GM23248 (cell line): ENCODE data around the gene TRPM5. TPM values are rescaled to one million over a fixed set of nuclear protein-coding genes. Genes with fewer than 3 reads are reported as not detected.

Source experiments
- DNase-seq: peaks from one replicate; pipeline ENCODE4 v3.0.0-alpha.2; 2015
- H2AFZ ChIP-seq: fragments of 200-600 bp; sonication (generic); 2 replicates; pipeline ENCODE4 v1.6.1; 2016; ENCODE audit warnings: antibody characterized with exemption
- H3F3A ChIP-seq: fragments of 200-600 bp; sonication (generic); 2 replicates; pipeline ENCODE4 v1.6.1; 2016; ENCODE audit warnings: mild to moderate bottlenecking, antibody characterized with exemption, mixed run types; ENCODE audit not compliant: insufficient read depth
- H3K27ac ChIP-seq: fragments of 200-600 bp; sonication (generic); 2 replicates; pipeline ENCODE4 v1.5.1; 2016; ENCODE audit warnings: mild to moderate bottlenecking
- H3K27me3 ChIP-seq: fragments of 200-600 bp; sonication (generic); replicated peaks from 2 replicates; pipeline ENCODE4 v1.6.1; 2016; ENCODE audit warnings: mild to moderate bottlenecking; ENCODE audit not compliant: insufficient read depth
- H3K36me3 ChIP-seq: fragments of 200-600 bp; sonication (generic); 2 replicates; pipeline ENCODE4 v1.6.1; 2016; ENCODE audit warnings: low read depth, mild to moderate bottlenecking
- H3K4me1 ChIP-seq: fragments of 200-600 bp; sonication (generic); 2 replicates; pipeline ENCODE4 v1.6.1; 2016; ENCODE audit warnings: mild to moderate bottlenecking; ENCODE audit not compliant: insufficient read depth
- H3K4me2 ChIP-seq: fragments of 200-600 bp; sonication (generic); one replicate; pipeline ENCODE4 v1.6.1; 2016; ENCODE audit warnings: mild to moderate bottlenecking; ENCODE audit not compliant: unreplicated experiment
- H3K4me3 ChIP-seq: fragments of 200-600 bp; sonication (generic); 2 replicates; pipeline ENCODE4 v1.5.1; 2016; ENCODE audit warnings: mild to moderate bottlenecking
- H3K79me2 ChIP-seq: fragments of 200-600 bp; sonication (generic); 2 replicates; pipeline ENCODE4 v1.6.1; 2016; ENCODE audit warnings: mild to moderate bottlenecking; ENCODE audit not compliant: insufficient read depth
- H3K9ac ChIP-seq: fragments of 200-600 bp; sonication (generic); 2 replicates; pipeline ENCODE4 v1.6.1; 2016; ENCODE audit warnings: mild to moderate bottlenecking
- H3K9me2 ChIP-seq: fragments of 200-600 bp; sonication (generic); 2 replicates; pipeline ENCODE4 v1.6.1; 2016; ENCODE audit warnings: mixed run types, mild to moderate bottlenecking, moderate library complexity; ENCODE audit not compliant: insufficient read depth
- H3K9me3 ChIP-seq: fragments of 200-600 bp; sonication (generic); one replicate; pipeline ENCODE4 v1.6.1; 2017; ENCODE audit warnings: low read depth
- H4K20me1 ChIP-seq: fragments of 200-600 bp; sonication (generic); 2 replicates; pipeline ENCODE4 v1.6.0; 2016; ENCODE audit not compliant: insufficient read depth
- EZH2 ChIP-seq: fragments of 200-600 bp; sonication (generic); IDR thresholded peaks from 2 replicates; pipeline ENCODE4 v1.6.1; 2018; ENCODE audit warnings: antibody characterized with exemption, mild to moderate bottlenecking; ENCODE audit not compliant: insufficient read depth, poor library complexity, severe bottlenecking
- EZH2phosphoT487 ChIP-seq: fragments of 200-600 bp; sonication (generic); IDR thresholded peaks from 2 replicates; pipeline ENCODE4 v1.6.1; 2018; ENCODE audit warnings: antibody characterized with exemption, moderate library complexity, mild to moderate bottlenecking, low read depth; ENCODE audit not compliant: insufficient read depth
- WGBS, 2 experiments: methylation state at CpG; one replicate each; pipeline ENCODE4 v1.1.6; 2015 to 2017; ENCODE audit warnings: low lambda C conversion rate in 2 of 2, low coverage in 1 of 2; ENCODE audit errors: missing lambda C conversion rate in 2 of 2; 5-methylcytosine and 5-hydroxymethylcytosine counted together
- in situ Hi-C: fragments of 300-500 bp; cut with MboI; formaldehyde crosslinking; loops from 2 replicates; pipeline ENCODE4 v1.15.0; 2020
- polyA plus RNA-seq: library from polyadenylated mRNA; unstranded; fragments of >200 nt; fragmentation: Nextera tagmentation; extraction: Ambion mirVana; gene quantifications from 2 replicates; pipeline ENCODE4 v1.2.1, GENCODE V29; 2016
- total RNA-seq: library from RNA; depleted of rRNA; stranded (reverse); fragments of >200 nt; shearing (Covaris generic); gene quantifications from 2 replicates; pipeline ENCODE4 v1.2.3, GENCODE V29; 2014

TRPM5 gene
- total and polyA plus RNA-seq, 2 experiments from 2014 or later, result not detected

DNA sequence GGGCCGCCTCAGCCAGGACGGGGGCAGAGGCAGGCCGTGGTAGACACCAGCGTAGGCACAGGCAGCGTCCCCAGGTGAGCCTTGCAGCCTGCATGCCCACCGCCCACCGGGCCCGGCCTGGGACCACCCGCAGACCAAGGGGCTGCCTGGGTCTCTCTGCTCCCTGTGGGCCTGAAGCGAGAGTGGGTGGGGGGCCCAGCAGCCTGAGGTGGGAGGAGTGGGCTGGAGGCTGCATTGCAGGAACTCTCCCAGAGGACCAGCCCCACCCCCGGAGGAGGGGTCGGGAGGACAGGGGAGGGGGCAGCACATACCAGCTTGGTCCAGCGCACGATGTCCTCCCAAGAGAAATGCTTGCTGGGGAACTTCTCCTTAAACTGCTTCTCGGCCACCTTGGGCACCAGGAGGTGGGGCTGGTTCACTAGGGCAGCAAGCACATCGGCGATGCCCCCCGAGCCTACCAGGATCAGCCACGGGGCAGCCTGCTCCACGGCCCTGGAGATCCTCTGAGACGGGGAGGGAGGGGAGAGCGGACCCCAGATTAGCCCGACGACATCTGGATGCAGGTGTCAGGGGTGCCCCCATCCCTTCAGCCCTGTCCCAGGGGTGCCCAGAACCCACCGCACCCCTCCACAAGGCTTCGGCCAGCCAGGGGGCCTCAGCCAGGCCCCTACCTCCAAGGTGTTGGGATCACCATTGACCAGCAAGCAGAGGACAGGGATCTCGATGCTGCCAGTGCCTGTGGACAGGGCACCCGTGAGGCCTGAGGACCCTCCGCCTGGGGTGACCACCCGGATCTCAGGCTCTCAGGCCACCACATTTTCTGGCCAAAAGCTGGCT, 26.2 kb downstream of the TRPM5 start:
- Histone ChIP-seq H4K20me1 (no peaks in the 10 kb centered on the region), H3K4me3 (no peak overlapping the region), H2AFZ (no peak overlapping the region), H3K27ac (no peak overlapping the region), H3K9me2 (no peaks in the 10 kb centered on the region), H3K4me2 (no peak overlapping the region), H3K9ac (no peak overlapping the region), H3F3A (no peaks in the 10 kb centered on the region), H3K79me2 (no peaks in the 10 kb centered on the region), H3K36me3 (no peaks in the 10 kb centered on the region), H3K27me3 (no peaks in the 10 kb centered on the region; the same call in 1 of the 2 replicates), H3K9me3 (no peaks in the 10 kb centered on the region), H3K4me1 (no peaks in the 10 kb centered on the region)
- DNase-seq, result no peak
- WGBS, 2 experiments, result 48 to 49% methylated on average over 24 to 25 of the region's 30 CpGs
- TF ChIP-seq EZH2phosphoT487 (no peak), EZH2 (no peak)
- in situ Hi-C loops, result no loop called here

DNA sequence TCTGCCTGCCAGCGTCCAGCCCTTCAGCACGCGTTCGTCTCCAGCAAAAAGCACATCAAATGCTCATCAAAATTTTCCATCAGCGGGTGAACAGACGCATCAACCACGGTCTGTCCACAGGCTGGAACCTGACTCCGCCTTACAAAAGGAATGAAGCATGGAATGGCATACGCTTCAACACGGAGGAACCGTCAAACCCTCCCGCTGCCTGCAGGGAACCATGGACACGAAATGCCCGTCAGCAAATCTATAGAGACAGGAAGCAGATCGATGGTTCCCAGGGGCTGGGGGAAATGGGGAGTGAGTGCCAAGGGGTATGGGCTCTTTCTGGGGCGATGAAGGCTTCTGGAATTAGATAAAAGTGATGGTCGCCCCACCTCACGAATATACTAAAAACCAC, 27.5 kb downstream of the TRPM5 start:
- Histone ChIP-seq H3K4me3 (no peak overlapping the region), H3K9me2 (no peaks in the 10 kb centered on the region), H3K4me2 (no peak overlapping the region), H3K9me3 (no peaks in the 10 kb centered on the region), H3K27me3 (no peaks in the 10 kb centered on the region; the same call in 1 of the 2 replicates), H4K20me1 (no peaks in the 10 kb centered on the region), H3K36me3 (no peaks in the 10 kb centered on the region), H3K9ac (no peak overlapping the region), H3F3A (no peaks in the 10 kb centered on the region), H3K79me2 (no peaks in the 10 kb centered on the region), H3K4me1 (no peaks in the 10 kb centered on the region), H2AFZ (no peak overlapping the region), H3K27ac (no peak overlapping the region)
- in situ Hi-C loops, result no loop called here
- WGBS, 2 experiments, result 43 to 44% methylated on average over 18 of the region's 18 CpGs
- TF ChIP-seq EZH2phosphoT487, result no peak
- no peak for DNase-seq

DNA sequence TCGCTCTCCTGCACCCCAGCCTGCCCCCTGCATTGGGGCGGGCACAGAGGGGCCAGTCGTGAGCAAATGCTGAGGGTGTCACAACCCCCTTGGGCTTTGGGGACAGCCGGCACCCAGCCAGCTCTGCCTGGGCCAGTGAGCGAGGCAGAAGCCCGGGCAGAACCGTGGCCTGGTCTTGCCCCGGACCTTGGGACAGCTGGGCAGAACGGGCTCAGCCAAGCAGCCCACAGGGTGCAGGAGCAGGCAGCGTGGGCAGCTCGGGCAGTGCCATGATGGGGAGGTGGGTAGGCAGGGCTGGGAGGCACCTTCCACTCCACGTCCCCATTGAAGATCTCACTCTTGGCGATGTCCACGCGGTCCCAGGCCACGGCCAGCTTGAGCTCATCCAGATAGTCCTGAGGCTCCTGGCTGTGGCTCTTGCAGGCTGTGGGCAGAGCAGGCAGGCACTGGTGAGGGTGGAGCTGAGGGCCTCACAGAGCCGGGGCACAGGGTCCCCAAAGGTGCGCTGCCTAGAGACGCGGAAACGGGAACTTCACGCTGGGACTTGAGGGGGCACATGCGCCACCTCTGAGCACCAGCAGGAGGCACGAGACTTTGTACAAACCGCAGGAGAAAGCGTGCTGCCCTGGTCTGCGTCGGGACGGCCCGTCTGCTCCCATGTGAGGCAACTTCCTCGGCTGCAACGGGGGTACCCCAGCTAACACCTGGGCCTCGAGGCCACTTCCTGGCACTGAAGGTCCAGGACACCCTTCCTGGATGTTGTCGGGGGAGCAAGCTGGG, 28.5 kb downstream of the TRPM5 start:
- H3K4me3 ChIP-seq, result no peak overlapping the region
- DNase-seq, result no peak
- WGBS, 2 experiments, result 71 to 73% methylated on average over 26 to 33 of the region's 34 CpGs
- in situ Hi-C loops, result no loop called here
- no peak overlapping the region for H3K4me2 ChIP-seq
- H4K20me1 ChIP-seq, result no peaks in the 10 kb centered on the region
- no peak for TF ChIP-seq EZH2
- no peak for TF ChIP-seq EZH2phosphoT487
- no peak overlapping the region for H2AFZ ChIP-seq
- no peaks in the 10 kb centered on the region for H3K4me1 ChIP-seq
- no peaks in the 10 kb centered on the region; the same call in 1 of the 2 replicates for H3K27me3 ChIP-seq
- H3K9me2 ChIP-seq, result no peaks in the 10 kb centered on the region
- no peak overlapping the region for H3K27ac ChIP-seq
- H3K9me3 ChIP-seq, result no peaks in the 10 kb centered on the region
- no peaks in the 10 kb centered on the region for H3F3A ChIP-seq
- H3K9ac ChIP-seq, result no peak overlapping the region
- H3K36me3 ChIP-seq, result no peaks in the 10 kb centered on the region
- no peaks in the 10 kb centered on the region for H3K79me2 ChIP-seq

DNA sequence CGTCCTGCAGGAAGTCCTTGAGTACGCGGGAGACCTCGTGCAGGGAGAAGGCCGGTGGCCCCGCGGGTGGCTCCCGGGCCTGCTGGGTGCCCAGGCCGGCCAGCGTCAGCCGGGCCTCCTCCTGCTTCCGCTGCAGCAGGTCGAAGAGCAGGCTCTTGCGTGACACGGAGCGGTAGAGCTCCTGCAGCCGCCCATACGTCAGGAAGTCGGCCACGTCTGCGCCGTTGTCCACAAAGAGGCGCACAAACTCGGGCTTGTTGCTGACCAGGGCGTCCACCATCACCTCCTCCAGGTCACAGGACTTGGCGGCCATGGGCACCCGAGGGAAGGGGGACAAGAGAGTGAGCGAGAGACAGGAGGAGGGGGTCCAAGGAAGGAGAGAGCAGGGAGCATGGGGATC, 29.1 kb downstream of the TRPM5 start:
- H3K4me1 ChIP-seq, result no peaks in the 10 kb centered on the region
- WGBS, 2 experiments, result 79 to 81% methylated on average over 15 to 28 of the region's 28 CpGs
- no peak overlapping the region for H3K27ac ChIP-seq
- no peak overlapping the region for H3K4me2 ChIP-seq
- H3F3A ChIP-seq, result no peaks in the 10 kb centered on the region
- in situ Hi-C loops, result no loop called here
- H3K9me2 ChIP-seq, result no peaks in the 10 kb centered on the region
- H4K20me1 ChIP-seq, result no peaks in the 10 kb centered on the region
- H2AFZ ChIP-seq, result no peak overlapping the region
- H3K9ac ChIP-seq, result no peak overlapping the region
- no peaks in the 10 kb centered on the region for H3K36me3 ChIP-seq
- H3K27me3 ChIP-seq, result no peaks in the 10 kb centered on the region; the same call in 1 of the 2 replicates
- no peak overlapping the region for H3K4me3 ChIP-seq
- DNase-seq, result no peak
- no peaks in the 10 kb centered on the region for H3K79me2 ChIP-seq
- H3K9me3 ChIP-seq, result no peaks in the 10 kb centered on the region
- no peak for TF ChIP-seq EZH2
- no peak for TF ChIP-seq EZH2phosphoT487
